Measurements from ENCODE around the gene IDH3A.

The IDH3A gene

GRCh38 chr15:78103406-78104118, 45.6 kb upstream of the IDH3A start:
- no peak for TF ChIP-seq CTCF (IDR thresholded peaks at IDR 0.05; ENCODE audit: low read depth, low read length)
- TF ChIP-seq, protein P1, sequence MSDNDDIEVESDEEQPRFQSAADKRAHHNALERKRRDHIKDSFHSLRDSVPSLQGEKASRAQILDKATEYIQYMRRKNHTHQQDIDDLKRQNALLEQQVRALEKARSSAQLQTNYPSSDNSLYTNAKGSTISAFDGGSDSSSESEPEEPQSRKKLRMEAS (IDR thresholded peaks at IDR 0.05; ENCODE audit: low read depth, low read length), result peak; percentile 34; the same call in 1 of the 2 replicates
- DNase-seq (ENCODE audit: low read depth), result peak; percentile 85
- H3K4me3 ChIP-seq (ENCODE audit: low read depth, low read length), result no peak overlapping the region

- no peak overlapping the region for H3K4me3 ChIP-seq (ENCODE audit: low read depth, low read length)
- DNase-seq (ENCODE audit: low read depth), result no peak
- TF ChIP-seq CTCF (IDR thresholded peaks at IDR 0.05; ENCODE audit: low read depth, low read length), result no peak
- TF ChIP-seq POLR2A (IDR thresholded peaks at IDR 0.05; ENCODE audit: extremely low read depth, insufficient read length), result no peak
- TF ChIP-seq, protein P1 (IDR thresholded peaks at IDR 0.05; ENCODE audit: low read depth, low read length), result no peak
- no peak; the same call in 1 of the 2 replicates for TF ChIP-seq MYC (IDR thresholded peaks at IDR 0.05; ENCODE audit: low read depth, low read length)
Measured at GRCh38 chr15:78104119-78104479, 45.1 kb upstream of the IDH3A start.

- DNase-seq (ENCODE audit: low read depth), result no peak
- TF ChIP-seq, protein P1 (IDR thresholded peaks at IDR 0.05; ENCODE audit: low read depth, low read length), result no peak
- TF ChIP-seq MYC (IDR thresholded peaks at IDR 0.05; ENCODE audit: low read depth, low read length) (no peak), POLR2A (IDR thresholded peaks at IDR 0.05; ENCODE audit: extremely low read depth, insufficient read length) (no peak), CTCF (IDR thresholded peaks at IDR 0.05; ENCODE audit: low read depth, low read length) (no peak)
- no peak overlapping the region for H3K4me3 ChIP-seq (ENCODE audit: low read depth, low read length)
Measured at GRCh38 chr15:78104566-78105475, 44.3 kb upstream of the IDH3A start.

DNA sequence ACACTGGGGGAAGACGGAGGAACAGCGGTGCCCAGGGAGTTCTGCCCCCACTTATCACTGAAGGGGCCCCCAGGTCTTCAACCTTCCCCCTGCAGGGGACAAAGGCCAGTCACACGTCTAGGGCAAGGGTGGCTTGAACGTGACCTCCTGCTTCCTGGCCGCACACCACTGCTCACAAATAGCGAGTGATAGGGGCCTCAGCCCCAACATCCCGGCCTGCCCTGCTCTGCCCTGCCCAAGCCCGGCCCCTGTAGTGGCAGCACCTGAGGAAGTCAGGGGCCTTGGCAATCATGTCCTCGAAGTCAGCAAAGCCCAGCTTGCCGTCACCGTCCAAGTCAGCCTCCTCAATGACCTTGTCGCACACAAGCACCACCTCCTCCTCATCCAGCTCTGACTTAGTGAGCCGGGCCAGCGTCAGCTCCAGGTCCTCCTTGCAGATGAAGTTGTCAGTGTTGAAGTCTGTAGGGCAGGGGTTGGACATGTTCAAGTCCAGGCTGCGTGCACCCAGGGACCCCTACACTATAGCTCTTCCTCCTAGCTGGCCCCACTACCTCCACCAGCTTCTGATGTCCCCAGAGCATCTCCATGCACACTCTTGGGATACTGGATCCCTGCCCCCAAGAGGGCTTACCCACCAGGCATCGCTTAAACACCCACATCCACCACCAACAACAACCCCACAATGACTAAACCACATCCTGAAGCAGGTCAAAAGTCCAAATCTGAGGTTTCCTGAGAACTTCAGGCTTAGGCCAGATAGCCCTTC, 43.5 kb upstream of the IDH3A start:
- TF ChIP-seq CTCF (IDR thresholded peaks at IDR 0.05; ENCODE audit: low read depth, low read length), result no peak
- TF ChIP-seq POLR2A (IDR thresholded peaks at IDR 0.05; ENCODE audit: extremely low read depth, insufficient read length), result no peak
- TF ChIP-seq MYC (IDR thresholded peaks at IDR 0.05; ENCODE audit: low read depth, low read length), result no peak
- TF ChIP-seq, protein P1 (IDR thresholded peaks at IDR 0.05; ENCODE audit: low read depth, low read length), result no peak
- peak; percentile 35 for DNase-seq (ENCODE audit: low read depth)
- H3K4me3 ChIP-seq (ENCODE audit: low read depth, low read length), result no peak overlapping the region

DNA sequence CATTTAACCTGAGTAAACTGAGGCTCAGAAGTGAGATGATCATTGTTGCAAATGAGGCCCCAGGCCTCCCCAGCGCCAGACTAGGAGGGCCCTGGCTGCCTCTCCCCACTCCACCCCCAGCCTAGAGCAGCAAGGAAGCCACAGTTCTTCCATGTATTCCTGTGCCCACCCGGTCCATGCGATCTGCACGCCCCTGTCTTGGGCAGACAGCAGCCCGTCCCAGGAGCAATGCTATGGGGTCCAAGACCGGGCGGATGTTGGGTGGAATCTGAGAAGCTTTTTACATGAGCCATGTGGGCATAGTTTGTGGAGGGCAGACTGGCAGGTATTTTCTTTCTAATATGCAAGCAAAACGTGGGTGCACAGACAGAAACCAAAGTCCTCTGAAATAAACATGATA, 41.7 kb upstream of the IDH3A start:
- TF ChIP-seq, protein P1 (IDR thresholded peaks at IDR 0.05; ENCODE audit: low read depth, low read length), result no peak
- TF ChIP-seq POLR2A (IDR thresholded peaks at IDR 0.05; ENCODE audit: extremely low read depth, insufficient read length) (no peak), CTCF (IDR thresholded peaks at IDR 0.05; ENCODE audit: low read depth, low read length) (no peak), MYC (IDR thresholded peaks at IDR 0.05; ENCODE audit: low read depth, low read length) (no peak)
- DNase-seq (ENCODE audit: low read depth), result no peak
- no peak overlapping the region for H3K4me3 ChIP-seq (ENCODE audit: low read depth, low read length)

All from NB4 (cell line).